OCI-LY7 (cell line): ENCODE measurements around the gene PER3.

Experiments
- EZH2phosphoT487 ChIP-seq: fragments of 200-600 bp; sonication (generic); IDR thresholded peaks from 2 replicates; pipeline ENCODE4 v1.6.1; 2018; ENCODE audit warnings: low read depth, borderline replicate concordance, mild to moderate bottlenecking, mixed run types, antibody characterized with exemption, low read length, moderate library complexity, mixed read lengths
- TF ChIP-seq, protein P1 (sequence below): fragments of 200-600 bp; sonication (generic); conservative IDR thresholded peaks from 2 replicates; pipeline ENCODE4 v1.5.1; 2014; ENCODE audit warnings: mild to moderate bottlenecking, antibody characterized with exemption, low read length, moderate library complexity, mixed read lengths

DNA sequence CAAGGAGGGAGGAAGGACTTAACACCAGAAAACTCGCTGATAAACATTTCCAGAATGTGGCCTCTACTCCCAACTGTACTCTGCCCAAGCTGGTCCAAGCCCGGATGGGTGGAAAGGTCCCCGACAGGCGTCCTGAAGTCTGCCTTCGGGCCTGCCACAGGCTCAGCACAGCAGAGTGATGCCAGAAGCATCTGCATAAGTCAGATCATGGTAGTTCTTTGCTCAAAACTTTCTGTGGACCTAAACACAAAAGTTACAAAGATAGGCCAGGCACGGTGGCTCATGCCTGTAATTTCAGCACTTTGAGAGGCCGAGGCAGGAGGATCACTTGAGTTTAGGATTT lies 69.6 kb downstream of the PER3 start:
- TF ChIP-seq, protein P1, sequence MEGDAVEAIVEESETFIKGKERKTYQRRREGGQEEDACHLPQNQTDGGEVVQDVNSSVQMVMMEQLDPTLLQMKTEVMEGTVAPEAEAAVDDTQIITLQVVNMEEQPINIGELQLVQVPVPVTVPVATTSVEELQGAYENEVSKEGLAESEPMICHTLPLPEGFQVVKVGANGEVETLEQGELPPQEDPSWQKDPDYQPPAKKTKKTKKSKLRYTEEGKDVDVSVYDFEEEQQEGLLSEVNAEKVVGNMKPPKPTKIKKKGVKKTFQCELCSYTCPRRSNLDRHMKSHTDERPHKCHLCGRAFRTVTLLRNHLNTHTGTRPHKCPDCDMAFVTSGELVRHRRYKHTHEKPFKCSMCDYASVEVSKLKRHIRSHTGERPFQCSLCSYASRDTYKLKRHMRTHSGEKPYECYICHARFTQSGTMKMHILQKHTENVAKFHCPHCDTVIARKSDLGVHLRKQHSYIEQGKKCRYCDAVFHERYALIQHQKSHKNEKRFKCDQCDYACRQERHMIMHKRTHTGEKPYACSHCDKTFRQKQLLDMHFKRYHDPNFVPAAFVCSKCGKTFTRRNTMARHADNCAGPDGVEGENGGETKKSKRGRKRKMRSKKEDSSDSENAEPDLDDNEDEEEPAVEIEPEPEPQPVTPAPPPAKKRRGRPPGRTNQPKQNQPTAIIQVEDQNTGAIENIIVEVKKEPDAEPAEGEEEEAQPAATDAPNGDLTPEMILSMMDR: no peak
- TF ChIP-seq EZH2phosphoT487: no peak
